Measurements from ENCODE around the gene SNRPA.
"Not testable (repeated sequence)": the region's sequence is repeated elsewhere in the genome, so short reads cannot be mapped to it uniquely, and the experiment has no call there.

Gene SNRPA

GRCh38 chr19:40776364-40776763 lies 25.4 kb downstream of the SNRPA start:
- DNase-seq (ENCODE audit: low read depth in 2 of 2): no peak

GRCh38 chr19:40776932-40777644 lies 26.1 kb downstream of the SNRPA start:
- peak; percentile 80 to 86 for DNase-seq (ENCODE audit: low read depth in 2 of 2)

- no peak for DNase-seq (ENCODE audit: low read depth in 2 of 2)
Observed at GRCh38 chr19:40777645-40777936, 26.6 kb downstream of the SNRPA start.

- DNase-seq (ENCODE audit: low read depth in 2 of 2): peak; percentile 99 to 100
Observed at GRCh38 chr19:40777937-40778705, 27.1 kb downstream of the SNRPA start, which contains the start of gene RAB4B. Gene RAB4B (plus strand): TSS chr19:40778247. CDS start chr19:40778376, 129 bp downstream.

- DNase-seq (ENCODE audit: low read depth in 2 of 2): no peak
Observed at GRCh38 chr19:40778706-40779284, 27.8 kb downstream of the SNRPA start.

GRCh38 chr19:40780582-40780981 lies 29.6 kb downstream of the SNRPA start:
- DNase-seq (ENCODE audit: low read depth in 2 of 2): no peak

GRCh38 chr19:40781140-40781539 lies 30.1 kb downstream of the SNRPA start:
- no peak for DNase-seq (ENCODE audit: low read depth in 2 of 2)

- no peak for DNase-seq (ENCODE audit: low read depth in 2 of 2)
Observed at GRCh38 chr19:40783711-40784110, 32.7 kb downstream of the SNRPA start.

GRCh38 chr19:40784146-40784545 lies 33.1 kb downstream of the SNRPA start:
- DNase-seq (ENCODE audit: low read depth in 2 of 2): not testable (repeated sequence)

GRCh38 chr19:40785526-40785925 lies 34.5 kb downstream of the SNRPA start:
- DNase-seq (ENCODE audit: low read depth in 2 of 2): no peak

- DNase-seq (ENCODE audit: low read depth in 2 of 2): no peak
Observed at GRCh38 chr19:40786060-40787037, 35.3 kb downstream of the SNRPA start.

- no peak for DNase-seq (ENCODE audit: low read depth in 2 of 2)
Observed at GRCh38 chr19:40791349-40791748, 40.3 kb downstream of the SNRPA start.

GRCh38 chr19:40791996-40792395 lies 41.0 kb downstream of the SNRPA start:
- no peak for DNase-seq (ENCODE audit: low read depth in 2 of 2)

GRCh38 chr19:40797166-40797962 lies 46.4 kb downstream of the SNRPA start:
- DNase-seq (ENCODE audit: low read depth in 2 of 2): no peak

- DNase-seq (ENCODE audit: low read depth in 2 of 2): no peak
Observed at GRCh38 chr19:40797963-40798682, 47.1 kb downstream of the SNRPA start.

GRCh38 chr19:40798683-40799557 lies 47.9 kb downstream of the SNRPA start, which contains the start of gene EGLN2:
Gene EGLN2 (plus strand): TSS chr19:40799191. CDS start chr19:40800573, 1,382 bp downstream.
- DNase-seq (ENCODE audit: low read depth in 2 of 2): peak; percentile 100

GRCh38 chr19:40799558-40800338 lies 48.7 kb downstream of the SNRPA start:
- DNase-seq (ENCODE audit: low read depth in 2 of 2): no peak

- DNase-seq (ENCODE audit: low read depth in 2 of 2): no peak
Observed at GRCh38 chr19:40800339-40800996, 49.5 kb downstream of the SNRPA start.

Data from activated CD8-positive, alpha-beta memory T cell treated with anti-CD3 and anti-CD28 coated beads for 4 hours (primary cell).